HepG2 (cell line): Measurements from ENCODE around the gene AGR3.

Experiments used
- FOSL2 ChIP-seq: sonication (generic); formaldehyde crosslinking; IDR thresholded peaks from 2 replicates; pipeline ENCODE4 v1.4.0; 2020; ENCODE audit warnings: missing genetic modification reagents
- MTF2 ChIP-seq: sonication (generic); formaldehyde crosslinking; IDR thresholded peaks from 2 replicates; pipeline ENCODE4 v1.5.0; 2020; ENCODE audit warnings: missing genetic modification reagents, borderline replicate concordance
- SOX13 ChIP-seq, 3 experiments: fragments of 450-650 bp in 1 of 3; sonication (generic) in 1 of 3; formaldehyde crosslinking in 1 of 3; IDR thresholded peaks in 2 of 3; conservative IDR thresholded peaks in 1 of 3; 2 replicates each; pipeline versions ENCODE4 v1.5.0 to v1.6.1; 2016 to 2020; ENCODE audit warnings: antibody characterized with exemption in 1 of 3, mild to moderate bottlenecking in 1 of 3, missing compliant biosample characterization in 1 of 3, missing genetic modification reagents in 1 of 3, moderate library complexity in 1 of 3
- ZFP41 ChIP-seq: sonication (generic); formaldehyde crosslinking; IDR thresholded peaks from 2 replicates; pipeline ENCODE4 v1.4.0; 2020; ENCODE audit warnings: mild to moderate bottlenecking, missing genetic modification reagents, borderline replicate concordance
- ZNF333 ChIP-seq: sonication (generic); formaldehyde crosslinking; IDR thresholded peaks from 2 replicates; pipeline ENCODE4 v1.4.0; 2020; ENCODE audit warnings: mild to moderate bottlenecking, missing genetic modification reagents, borderline replicate concordance
- ZNF780A ChIP-seq: sonication (generic); formaldehyde crosslinking; IDR thresholded peaks from 2 replicates; pipeline ENCODE4 v1.8.0; 2022; ENCODE audit warnings: mild to moderate bottlenecking, missing genetic modification reagents, moderate library complexity
- ZZZ3 ChIP-seq: sonication (generic); formaldehyde crosslinking; IDR thresholded peaks from 2 replicates; pipeline ENCODE4 v1.4.0; 2020; ENCODE audit warnings: missing genetic modification reagents, mild to moderate bottlenecking, borderline replicate concordance
- TF ChIP-seq, protein P1 (sequence below): IDR thresholded peaks from 2 replicates; pipeline ENCODE4 v1.6.1; 2018; ENCODE audit warnings: missing genetic modification reagents
- TF ChIP-seq, protein P2 (sequence below): sonication (generic); formaldehyde crosslinking; IDR thresholded peaks from 2 replicates; pipeline ENCODE4 v1.5.0; 2020; ENCODE audit warnings: mild to moderate bottlenecking, missing genetic modification reagents, moderate library complexity

DNA sequence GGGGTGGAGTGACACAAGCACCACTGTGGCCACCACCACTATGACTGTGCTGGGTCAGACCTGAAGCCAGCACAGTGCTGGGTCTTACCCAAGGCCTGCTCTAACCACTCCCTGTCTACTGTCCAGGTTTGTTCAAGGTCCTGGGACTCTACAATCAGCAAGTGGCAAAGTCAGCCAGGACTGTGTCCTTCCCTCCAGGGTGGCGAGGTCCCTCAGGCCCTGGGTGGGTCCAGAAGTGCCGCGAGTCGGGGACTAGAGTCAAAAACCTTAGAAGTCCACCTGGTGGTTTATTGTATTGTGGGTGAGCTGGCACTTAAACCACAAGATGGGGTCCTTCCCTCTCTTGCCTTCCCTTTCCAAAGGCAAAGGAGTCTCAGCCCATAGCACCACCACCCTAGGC is 30.8 kb upstream of the AGR3 start:
- TF ChIP-seq SOX13 (IDR thresholded peaks at IDR 0.05) (no peak), SOX13 (CRISPR knock-in tag; conservative IDR thresholded peaks at IDR 0.05 in 1 of 2, IDR thresholded peaks at IDR 0.05 in 1 of 2) (no peak), ZFP41 (no peak), ZNF333 (CRISPR knock-in tag) (no peak), MTF2 (CRISPR knock-in tag) (no peak), FOSL2 (CRISPR knock-in tag) (no peak), ZZZ3 (CRISPR knock-in tag) (no peak), ZNF780A (CRISPR knock-in tag) (no peak)
- TF ChIP-seq, protein P1, sequence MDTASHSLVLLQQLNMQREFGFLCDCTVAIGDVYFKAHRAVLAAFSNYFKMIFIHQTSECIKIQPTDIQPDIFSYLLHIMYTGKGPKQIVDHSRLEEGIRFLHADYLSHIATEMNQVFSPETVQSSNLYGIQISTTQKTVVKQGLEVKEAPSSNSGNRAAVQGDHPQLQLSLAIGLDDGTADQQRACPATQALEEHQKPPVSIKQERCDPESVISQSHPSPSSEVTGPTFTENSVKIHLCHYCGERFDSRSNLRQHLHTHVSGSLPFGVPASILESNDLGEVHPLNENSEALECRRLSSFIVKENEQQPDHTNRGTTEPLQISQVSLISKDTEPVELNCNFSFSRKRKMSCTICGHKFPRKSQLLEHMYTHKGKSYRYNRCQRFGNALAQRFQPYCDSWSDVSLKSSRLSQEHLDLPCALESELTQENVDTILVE (CRISPR knock-in tag) = no peak
- TF ChIP-seq, protein P2, sequence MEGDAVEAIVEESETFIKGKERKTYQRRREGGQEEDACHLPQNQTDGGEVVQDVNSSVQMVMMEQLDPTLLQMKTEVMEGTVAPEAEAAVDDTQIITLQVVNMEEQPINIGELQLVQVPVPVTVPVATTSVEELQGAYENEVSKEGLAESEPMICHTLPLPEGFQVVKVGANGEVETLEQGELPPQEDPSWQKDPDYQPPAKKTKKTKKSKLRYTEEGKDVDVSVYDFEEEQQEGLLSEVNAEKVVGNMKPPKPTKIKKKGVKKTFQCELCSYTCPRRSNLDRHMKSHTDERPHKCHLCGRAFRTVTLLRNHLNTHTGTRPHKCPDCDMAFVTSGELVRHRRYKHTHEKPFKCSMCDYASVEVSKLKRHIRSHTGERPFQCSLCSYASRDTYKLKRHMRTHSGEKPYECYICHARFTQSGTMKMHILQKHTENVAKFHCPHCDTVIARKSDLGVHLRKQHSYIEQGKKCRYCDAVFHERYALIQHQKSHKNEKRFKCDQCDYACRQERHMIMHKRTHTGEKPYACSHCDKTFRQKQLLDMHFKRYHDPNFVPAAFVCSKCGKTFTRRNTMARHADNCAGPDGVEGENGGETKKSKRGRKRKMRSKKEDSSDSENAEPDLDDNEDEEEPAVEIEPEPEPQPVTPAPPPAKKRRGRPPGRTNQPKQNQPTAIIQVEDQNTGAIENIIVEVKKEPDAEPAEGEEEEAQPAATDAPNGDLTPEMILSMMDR (CRISPR knock-in tag) = no peak
